NOMO-1 (cell line): ENCODE data around the gene ZNF592.

ENCODE experiments used
- DNase-seq, 2 experiments: peaks; one replicate each; lab custom pipeline; 2025; ENCODE audit not compliant: unreplicated experiment in 2 of 2; lab: John Stamatoyannopoulos, UW

The ZNF592 gene

GRCh38 chr15:84804005-84804900, 55.9 kb downstream of the ZNF592 start:
- DNase-seq = no peak

GRCh38 chr15:84805221-84805620, 56.8 kb downstream of the ZNF592 start:
- DNase-seq = no peak

- no peak for DNase-seq
Measured at GRCh38 chr15:84807228-84807627, 58.8 kb downstream of the ZNF592 start.

- no peak for DNase-seq
Measured at GRCh38 chr15:84810073-84810840, 61.9 kb downstream of the ZNF592 start.

- DNase-seq = no peak
Measured at GRCh38 chr15:84811151-84811550, 62.8 kb downstream of the ZNF592 start.

GRCh38 chr15:84811828-84812227, 63.4 kb downstream of the ZNF592 start:
- no peak for DNase-seq

- DNase-seq = no peak
Measured at GRCh38 chr15:84812842-84813241, 64.5 kb downstream of the ZNF592 start.

- DNase-seq = no peak
Measured at GRCh38 chr15:84813435-84813834, 65.0 kb downstream of the ZNF592 start.

GRCh38 chr15:84813931-84814330, 65.5 kb downstream of the ZNF592 start:
- DNase-seq = no peak

- DNase-seq = peak; percentile 27 to 73
Measured at GRCh38 chr15:84814916-84815315, 66.5 kb downstream of the ZNF592 start.

- DNase-seq = no peak
Measured at GRCh38 chr15:84816694-84817465, 68.5 kb downstream of the ZNF592 start, which contains the start of gene ALPK3. ALPK3 (plus strand) TSS chr15:84817356; CDS start chr15:84817453, 97 bp downstream.

- no peak for DNase-seq
Measured at GRCh38 chr15:84817466-84818081, 69.2 kb downstream of the ZNF592 start.

GRCh38 chr15:84818261-84819131, 70.1 kb downstream of the ZNF592 start:
- no peak for DNase-seq

GRCh38 chr15:84819291-84819768, 70.9 kb downstream of the ZNF592 start:
- DNase-seq = no peak

- no peak for DNase-seq
Measured at GRCh38 chr15:84819791-84820190, 71.4 kb downstream of the ZNF592 start.

- no peak for DNase-seq
Measured at GRCh38 chr15:84821501-84822021, 73.2 kb downstream of the ZNF592 start.

GRCh38 chr15:84822653-84823281, 74.4 kb downstream of the ZNF592 start:
- DNase-seq = no peak

- no peak for DNase-seq
Measured at GRCh38 chr15:84823282-84823878, 75.0 kb downstream of the ZNF592 start.
